ENCODE data around the gene RCC2.

The RCC2 gene

DNA sequence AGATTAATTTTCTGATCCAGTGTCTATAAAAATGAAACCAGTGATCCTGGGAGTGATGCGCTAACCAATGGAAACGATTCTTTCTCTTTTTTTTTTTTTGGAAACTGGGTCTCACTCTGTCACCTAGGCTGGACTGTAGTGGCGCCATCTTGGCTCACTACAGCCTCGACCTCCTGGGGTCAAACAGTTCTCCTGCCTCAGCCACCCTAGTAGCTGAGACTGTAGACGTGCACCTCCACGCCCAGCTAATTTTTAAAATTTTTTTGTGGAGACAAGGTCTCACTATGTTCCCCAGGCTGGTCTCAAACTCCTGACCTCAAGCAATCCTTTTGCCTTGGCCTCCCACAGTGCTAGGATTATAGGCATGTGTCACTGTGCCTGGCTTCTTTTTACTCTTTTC lies 3.4 kb upstream of the RCC2 start:
- no peak for DNase-seq (ENCODE audit: low read depth)

DNA sequence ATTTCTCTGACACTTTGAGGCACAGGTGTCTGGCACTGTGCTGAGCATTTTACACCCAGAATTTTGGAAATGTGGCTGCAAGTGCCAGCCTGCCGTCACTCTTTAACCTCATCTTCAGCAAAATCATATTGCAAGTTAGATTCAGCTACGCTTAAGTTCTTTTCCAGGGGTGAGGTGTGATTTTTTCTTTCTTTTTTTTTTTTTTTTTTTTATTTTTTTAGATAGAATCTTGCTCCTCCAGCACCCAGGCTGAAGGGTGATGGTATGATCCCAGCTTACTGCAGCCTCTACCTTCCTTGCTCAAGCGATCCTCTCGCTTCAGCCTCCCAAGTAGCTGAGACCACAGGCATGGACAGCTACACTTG lies 2.5 kb upstream of the RCC2 start:
- DNase-seq (ENCODE audit: low read depth), result no peak

DNA sequence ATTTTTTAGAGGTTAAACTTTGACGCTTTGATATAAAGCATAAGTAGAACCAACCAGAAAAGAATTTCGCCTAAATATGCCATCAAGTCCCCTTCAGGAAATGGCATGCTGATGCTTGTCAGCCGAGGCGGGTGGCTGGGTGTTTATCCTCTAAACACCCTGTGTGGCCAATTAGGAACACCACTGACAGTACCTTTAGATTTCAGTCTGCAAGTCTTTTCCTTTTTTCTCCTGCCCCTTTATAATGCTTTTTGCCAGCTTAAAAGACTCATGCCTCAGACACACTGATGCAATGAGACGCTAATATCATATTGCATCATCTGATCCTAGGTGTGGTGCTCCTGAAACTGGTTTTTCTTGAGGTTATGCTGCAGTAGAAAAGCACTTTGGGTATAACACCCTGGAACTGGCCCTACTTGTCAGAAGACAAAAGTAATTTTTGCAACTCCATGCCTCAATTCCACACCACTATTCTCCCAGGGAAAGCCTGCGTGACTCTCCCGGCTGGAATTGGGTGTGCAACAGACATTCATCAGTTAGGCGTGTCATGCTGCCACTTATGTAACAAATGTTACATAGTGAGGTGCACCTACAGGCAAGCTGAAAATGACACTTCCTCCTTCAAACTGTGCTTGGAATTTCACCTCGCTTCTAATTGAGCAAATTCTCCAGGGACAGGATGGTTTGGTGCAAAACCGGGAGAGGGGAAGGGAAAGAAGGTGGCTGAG lies 2.0 kb upstream of the RCC2 start:
- DNase-seq (ENCODE audit: low read depth), result no peak

DNA sequence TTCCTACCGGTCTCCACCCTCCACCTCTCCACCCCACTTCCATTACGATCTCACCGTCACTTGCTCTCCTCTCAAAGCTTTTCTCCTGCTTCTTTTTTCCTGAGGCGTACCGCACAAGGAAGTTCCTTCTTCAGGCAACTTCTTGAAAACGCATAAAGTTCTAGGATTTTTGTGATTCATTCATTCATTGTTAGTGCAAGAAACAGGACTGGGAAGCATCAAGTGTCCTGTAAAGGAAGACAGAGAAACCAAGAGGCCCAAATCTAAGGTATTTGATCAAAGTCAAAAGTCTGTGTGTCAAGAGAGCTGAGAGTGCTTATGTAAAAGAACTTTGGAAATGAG lies 1.3 kb upstream of the RCC2 start:
- no peak for DNase-seq (ENCODE audit: low read depth)

DNA sequence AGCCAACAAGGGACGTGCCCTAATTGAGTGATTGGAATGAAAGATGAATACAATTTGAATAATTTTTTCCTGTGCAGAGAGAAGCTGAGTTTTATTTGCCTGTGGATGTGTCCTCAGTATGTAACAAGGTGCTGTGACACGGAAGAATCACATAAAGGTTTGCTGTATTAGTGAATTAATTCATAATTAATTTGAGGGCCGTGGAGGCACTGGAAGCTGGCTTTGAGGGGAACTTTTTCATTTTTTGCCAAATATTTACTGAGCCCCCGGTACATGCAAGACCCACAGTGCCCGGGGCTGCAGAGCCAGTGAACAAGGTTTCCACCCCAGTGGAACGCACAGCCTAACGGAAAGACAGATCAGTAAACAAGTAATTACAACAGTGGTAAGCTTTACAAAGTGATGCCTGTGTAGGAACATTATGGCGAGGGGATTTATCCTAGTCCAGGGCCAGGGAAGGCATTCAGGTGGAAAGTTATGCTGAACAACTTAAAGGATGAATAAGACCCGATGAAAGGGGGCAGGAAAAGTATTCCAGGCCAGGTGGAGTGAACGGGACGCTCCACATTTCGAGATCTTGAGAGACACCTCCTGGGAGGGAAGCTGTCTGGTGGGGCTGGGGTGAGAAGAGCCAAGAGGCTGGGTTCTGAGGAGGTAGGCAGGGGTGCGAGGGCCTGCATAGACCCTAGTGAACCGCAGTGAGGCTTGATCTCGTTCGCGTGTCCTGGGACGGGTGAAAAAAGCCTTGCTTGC lies 773 bp upstream of the RCC2 start:
- no peak for DNase-seq (ENCODE audit: low read depth)

DNA sequence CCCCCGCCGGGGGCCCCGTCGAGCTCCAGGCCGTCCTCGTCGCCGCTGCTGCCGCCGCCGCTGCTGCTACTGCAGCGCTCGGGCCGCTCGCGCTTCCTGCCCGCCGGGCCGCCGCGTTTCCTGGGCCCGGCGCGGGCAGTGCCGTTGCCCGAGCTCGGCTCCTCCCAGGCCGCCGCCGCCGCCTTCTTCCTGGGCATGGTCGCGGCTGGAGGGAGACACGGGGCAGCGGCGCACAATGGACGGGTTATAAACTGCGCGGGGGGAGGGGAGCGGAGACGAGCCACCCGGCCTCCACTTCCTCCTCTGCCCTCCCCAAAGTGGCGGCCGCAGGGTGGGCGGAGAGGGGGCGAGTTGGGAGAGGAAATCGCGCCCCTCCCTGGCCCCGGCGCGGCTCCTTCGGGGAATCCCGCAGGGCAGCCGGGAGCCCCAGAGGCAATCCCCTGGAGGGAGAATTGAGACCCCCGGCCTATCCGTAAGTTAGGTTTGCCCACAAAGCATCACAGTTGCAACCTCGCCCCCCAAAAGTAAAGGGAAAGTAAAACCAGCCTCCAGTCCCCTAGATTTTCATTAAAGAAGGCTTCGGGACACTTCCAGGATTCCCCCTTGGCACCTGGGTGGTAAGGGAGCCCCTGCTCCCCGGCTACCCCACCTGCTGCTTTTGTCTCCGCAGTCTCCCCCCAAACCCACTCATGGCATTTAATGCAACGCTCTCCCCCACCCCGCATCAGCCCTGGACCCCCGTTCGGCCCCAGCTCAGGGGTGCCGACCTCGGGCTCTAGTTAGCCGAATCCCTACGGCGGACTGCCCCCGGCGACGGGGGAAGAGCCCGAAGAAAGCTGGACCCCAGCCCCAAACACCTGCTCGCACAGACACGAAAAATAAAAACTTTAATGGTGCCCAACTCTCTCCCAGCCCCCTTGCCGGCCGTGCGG lies 893 bp downstream of the RCC2 start:
- peak; percentile 69 for DNase-seq (ENCODE audit: low read depth)

DNA sequence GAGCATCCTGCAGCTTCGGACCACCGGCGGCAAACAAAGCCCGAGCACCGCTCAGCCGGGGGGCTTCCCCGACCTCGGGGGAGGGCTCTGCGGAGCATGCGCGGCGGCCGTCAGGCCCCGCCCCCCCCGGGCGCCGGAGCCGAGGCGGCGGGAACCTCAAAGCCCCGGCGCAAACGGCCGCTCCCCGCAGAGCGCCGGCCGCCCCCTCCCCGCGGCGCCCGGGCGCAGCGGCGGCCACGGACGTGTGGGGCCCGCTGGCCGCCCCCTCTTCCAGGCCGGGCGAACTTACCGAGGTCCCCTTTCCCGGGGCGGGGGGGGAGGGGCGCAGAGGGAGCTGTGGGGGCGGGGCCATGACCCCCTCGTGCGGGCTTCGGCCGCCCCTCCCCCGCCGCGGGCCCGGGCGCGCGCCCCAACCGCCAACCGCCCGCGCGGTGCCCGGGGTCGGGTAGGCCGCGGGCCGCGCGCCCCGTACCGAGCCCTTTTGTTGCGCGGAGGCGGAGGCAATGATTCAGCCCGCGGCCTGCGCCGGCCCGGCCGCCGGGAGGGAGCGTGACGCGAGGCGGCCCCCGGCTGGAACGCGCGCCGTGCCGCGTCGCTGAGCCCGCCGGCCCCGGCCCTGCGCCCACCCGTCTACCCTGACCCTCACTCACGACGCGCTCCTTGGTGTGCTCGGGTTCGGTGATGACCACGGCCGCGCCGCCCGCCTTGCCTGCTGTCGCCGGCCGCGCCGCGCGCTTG lies 1.7 kb downstream of the RCC2 start:
- peak; percentile 60 for DNase-seq (ENCODE audit: low read depth)

DNA sequence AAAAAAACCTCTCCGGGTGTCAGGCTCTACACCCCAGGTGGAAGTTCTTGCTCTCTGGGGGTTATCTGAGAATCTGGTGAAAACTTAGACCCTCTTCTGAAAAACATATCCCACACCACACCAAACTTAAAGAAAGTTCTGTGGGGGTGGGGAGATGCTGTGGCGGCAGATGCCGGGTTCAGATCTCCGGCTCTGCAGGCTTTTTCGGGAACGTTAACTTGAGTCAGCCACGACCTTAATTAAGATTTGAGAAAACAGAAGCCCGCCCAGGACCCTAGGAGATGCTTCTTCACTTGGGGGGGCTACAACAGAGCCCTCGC lies 2.3 kb downstream of the RCC2 start:
- no peak for DNase-seq (ENCODE audit: low read depth)

DNA sequence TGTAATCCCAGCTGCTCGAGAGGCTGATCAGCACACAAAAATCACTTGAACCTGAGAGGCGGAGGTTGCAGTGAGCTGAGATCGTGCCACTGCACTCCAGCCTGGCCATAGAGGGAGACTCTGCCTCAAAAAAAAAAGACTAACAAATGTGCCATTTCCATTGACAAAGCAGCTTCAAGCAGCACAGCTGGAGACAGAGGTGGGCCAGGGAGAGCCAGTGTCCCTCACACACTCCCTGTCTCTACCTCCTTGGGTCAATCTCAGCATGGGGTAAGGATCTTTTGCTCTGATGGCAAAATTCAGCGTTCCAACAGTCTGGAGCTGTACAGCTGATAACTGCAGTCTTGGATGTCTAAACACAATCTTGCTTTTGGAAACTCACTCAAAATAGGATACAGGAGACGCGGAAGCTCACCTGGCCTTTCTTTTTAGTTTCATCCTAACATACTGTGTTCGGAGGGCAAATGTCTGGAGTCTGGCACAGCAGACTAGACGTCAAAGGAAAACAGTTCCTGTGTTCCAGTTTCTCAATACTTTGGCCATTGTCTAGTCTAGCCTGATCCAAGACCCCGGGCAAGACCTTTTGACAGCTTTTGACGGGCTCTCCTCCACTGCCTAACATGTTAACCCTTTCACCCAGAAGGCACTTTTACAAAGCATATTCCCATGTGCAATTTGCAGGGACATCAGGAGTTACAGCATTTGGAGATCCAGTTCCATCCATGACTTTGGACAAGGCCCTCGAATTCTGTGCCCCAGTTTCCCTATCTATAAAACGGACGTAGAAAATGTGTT lies 2.9 kb downstream of the RCC2 start:
- no peak for DNase-seq (ENCODE audit: low read depth)

DNA sequence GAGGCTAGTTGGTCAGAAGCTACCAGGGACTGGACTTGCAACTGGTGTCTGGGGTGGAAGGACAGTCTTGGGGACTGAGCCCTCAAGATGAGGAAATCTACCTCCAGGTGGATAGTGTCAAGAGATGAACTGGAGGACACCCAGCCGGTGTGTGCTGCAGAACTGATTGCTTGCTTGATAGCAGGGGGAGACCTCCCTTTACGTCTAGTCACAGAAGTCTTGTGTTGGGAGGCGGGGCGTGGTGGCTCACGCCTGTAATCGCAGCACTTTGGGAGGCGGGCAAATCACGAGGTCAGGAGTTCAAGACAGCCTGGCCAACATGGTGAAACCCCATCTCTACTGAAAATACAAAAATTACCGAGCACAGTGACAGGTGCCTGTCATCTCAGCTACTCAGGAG lies 4.9 kb downstream of the RCC2 start:
- DNase-seq (ENCODE audit: low read depth), result no peak

DNA sequence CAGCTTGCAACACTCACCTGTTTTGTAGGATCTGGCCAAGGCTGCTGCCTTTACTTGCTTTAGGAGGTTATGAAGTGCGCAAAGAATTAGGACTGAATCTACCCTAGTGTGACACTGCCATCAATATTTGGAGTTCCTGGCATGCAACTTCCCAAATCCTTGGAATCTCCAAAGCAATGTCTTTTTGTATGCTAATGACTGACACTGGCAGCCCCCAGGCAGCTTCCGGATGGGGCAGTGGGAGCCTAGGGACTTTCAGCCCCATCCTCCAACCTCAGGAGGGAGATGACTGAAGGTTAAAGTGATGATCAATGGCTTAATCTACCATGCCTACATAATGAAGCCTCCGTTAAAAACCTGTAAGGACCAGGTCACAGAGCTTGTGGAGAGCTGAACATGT lies 5.5 kb downstream of the RCC2 start:
- no peak for DNase-seq (ENCODE audit: low read depth)

DNA sequence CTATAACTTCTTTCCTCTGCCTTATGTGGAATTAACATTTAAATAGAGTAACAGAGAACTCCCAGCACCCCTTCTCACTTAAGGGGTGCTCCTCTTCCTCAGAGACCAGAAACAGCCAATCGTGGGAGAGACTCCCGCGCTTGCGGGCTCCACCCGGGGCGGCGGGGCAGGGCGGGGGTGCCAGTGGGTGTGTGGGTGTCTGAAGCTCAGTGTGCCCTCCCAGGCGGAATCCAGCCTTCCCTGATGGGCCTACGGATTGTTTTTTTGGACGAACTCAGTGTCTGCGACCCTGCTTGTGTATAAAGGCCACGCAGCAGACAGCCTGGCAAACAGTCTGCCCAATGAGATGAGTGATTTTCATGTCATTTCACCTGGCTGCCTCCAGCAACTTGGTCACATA lies 6.2 kb downstream of the RCC2 start:
- no peak for DNase-seq (ENCODE audit: low read depth)

DNA sequence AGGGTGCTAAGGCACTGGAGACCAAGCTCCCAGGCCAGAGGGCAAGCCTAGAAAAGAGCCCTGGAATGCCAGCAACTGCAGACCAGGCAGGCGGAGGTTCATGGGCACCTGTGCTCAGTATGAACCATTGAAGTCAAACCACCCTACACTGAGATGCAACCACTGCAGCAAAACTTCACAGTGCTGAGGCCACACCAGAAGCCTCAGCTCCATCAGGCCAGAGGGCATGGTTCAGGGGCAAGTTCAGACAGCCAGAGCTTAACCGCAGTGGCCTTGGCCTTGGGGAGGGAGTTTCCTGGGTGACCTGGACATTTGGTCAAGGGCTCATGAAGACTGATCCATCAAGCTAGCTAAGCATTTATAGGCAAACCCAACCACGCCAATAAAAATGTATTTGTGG lies 7.1 kb downstream of the RCC2 start:
- DNase-seq (ENCODE audit: low read depth), result no peak

DNA sequence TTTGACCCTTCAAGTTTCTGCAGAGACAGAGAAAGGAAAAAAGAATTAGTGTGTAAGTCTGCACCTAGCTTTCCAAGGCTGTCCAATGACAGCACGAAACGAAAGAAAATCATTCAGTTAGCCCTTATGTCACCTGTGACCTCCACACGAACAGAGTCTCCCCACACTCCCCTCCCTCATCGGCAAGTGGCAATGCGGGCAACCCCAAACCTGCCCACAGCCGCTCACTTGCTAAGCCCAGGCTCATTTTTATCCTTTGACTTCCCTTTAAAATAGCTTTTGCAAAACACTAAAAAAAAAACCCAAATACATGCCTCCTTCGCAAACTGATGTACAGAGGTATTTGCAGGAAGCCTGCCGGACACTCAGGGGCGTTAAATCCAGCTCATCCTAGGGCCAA lies 10.3 kb downstream of the RCC2 start:
- no peak for DNase-seq (ENCODE audit: low read depth)

DNA sequence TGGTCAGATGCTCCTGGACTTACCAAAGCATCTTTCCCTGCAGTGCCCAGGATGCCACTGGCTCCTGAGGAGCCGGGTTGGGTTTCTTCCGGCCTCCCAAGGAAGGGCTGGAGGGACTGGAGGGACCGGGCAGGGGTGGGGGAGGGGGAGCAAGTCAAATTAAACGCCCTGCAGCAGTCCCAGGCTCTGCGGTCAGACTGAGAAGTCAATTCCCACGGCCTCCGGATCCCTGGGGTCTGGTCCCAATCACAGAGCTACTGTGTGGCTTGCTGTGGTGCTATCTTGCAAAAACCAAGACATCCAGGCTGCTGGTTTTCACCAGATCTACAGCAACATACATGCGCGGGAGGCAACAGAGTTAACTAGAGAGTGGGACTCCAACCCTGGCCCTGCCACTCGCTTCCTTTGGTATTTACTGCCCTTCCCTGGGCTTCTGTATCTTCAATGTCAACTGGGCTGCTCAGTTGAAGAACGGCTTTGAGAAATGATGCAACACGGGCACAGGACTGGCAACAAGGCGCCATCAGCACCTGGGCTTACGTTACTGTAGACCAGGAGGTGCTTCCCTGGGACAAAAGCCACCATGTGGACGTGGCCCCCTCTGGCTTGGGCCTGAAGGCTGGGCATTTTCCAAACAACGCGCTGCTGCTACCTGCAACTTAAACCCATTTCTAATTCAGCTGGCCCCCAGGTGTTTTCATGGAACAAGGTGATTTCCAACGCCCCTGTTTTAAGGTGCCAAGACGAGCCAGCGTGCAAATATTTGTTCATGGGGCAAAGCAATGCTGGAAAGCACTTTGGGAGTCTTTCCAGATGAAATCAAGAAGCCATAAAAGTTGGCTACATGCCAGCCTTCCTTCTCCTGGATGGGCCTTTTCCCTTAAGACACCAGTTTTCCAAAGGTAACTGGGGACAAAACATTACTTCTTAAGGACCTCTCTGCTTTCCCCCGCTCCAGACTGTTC lies 11.5 kb downstream of the RCC2 start:
- DNase-seq (ENCODE audit: low read depth), result no peak

DNA sequence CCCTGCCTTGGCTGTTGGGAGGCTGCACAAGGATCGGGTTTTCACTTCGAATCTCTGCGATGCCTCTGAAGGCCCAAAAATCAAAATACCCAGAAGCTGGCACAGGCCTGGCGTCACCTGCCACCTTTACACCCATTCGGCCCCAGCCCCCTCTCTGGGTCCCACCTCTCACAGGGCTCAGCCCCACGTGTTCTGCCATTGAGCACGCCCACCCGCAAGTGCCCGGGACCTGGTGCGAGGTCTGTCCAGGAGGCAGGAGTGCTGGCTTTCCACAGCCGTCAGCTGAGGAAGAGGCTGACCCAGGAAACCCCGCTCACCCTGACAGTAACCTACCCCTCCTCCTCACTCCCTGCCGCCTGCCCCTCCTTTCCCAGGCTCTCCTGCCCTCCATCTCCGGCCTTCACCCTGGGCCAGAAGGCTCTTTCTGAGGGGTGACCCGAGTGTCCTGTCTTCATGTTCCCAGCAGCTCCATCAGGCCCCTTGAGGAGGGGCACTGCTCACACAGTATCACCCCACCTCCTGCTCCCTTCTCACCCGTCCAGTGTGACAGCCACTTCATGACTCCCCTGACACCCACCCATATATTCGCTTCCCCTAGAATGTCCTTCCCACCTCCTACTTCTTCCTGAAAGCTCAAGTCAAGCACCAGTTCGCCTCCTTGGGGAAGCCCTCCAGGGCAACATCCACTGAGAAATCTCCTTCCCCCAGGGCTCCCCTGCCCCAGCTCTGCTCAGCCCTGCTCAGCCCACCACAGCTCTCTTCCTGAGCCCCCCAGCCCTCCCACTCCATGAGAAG lies 13.5 kb downstream of the RCC2 start:
- DNase-seq (ENCODE audit: low read depth), result no peak

DNA sequence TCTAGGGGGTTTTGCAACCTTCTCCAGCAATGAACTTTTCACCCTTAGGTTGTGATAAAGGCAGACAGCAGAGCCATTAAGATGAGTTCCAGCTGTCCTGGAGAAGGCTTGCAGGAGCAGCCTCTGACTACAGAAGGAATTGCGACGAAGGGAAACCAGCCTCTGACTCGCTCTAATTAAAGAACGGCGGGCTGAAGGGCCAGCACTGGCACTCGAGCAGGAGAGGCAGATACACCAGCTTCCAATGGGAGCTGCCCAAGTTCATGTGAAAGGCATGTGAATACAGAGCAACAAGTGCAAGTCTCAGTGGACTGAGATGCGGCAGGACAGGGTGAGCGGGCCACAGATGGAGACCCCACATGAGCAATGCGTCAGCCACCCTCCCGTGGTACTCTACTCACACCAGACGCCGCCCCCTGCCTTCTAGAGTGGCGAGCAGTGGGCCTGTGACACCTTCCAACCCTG lies 15.7 kb downstream of the RCC2 start:
- no peak for DNase-seq (ENCODE audit: low read depth)

DNA sequence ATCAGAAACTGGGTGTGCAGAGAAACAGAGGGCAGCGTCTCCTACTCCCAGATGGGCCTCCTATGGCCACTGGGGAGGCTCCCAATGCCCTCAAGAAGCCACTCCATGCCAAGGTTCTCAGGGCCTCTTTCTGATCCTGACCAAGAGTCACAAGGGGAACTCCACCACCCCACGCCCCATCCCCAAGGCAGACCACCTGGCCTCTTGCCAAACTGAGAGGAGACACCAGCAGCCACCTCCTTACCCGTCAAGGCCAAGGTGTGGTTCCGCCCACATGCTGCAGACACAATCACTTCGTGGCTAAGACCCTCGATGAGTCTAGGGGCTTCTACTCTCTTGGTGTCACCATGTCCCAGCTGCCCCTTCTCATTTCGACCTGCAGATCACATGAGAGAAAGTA lies 17.0 kb downstream of the RCC2 start:
- DNase-seq (ENCODE audit: low read depth), result no peak

DNA sequence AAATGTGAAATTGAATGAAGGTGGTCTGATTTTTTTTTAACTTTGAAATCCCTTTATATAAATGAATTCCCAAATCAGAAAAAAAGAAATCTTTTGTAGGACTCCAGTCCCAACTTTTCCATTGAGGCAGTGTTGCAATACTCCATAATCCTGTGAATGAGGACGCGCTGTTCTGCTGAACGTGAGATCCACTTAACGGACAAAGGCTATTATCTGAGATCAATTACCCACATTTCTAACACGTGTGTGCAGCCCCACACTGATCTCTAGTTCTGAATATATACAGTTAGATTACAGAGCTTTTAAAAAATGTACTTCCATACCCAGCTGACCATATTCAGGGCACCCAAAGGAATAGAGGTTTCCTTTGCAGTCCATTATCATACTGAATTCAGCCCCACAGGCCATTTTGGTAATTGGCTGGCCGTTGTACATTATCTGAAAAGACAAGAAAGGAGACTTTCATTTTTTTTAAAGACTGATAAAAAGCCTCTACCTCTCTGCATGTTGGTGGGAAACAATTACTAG lies 19.0 kb downstream of the RCC2 start:
- DNase-seq (ENCODE audit: low read depth), result no peak
